DMS 273 (cell line): ENCODE measurements around the gene SLC9A9.
"Not testable (repeated sequence)": the region's sequence is repeated elsewhere in the genome, so short reads cannot be mapped to it uniquely, and the experiment has no call there.

ENCODE experiments used
- DNase-seq: peaks from one replicate; lab custom pipeline; 2025; ENCODE audit not compliant: unreplicated experiment; lab: John Stamatoyannopoulos, UW

The SLC9A9 gene

DNA sequence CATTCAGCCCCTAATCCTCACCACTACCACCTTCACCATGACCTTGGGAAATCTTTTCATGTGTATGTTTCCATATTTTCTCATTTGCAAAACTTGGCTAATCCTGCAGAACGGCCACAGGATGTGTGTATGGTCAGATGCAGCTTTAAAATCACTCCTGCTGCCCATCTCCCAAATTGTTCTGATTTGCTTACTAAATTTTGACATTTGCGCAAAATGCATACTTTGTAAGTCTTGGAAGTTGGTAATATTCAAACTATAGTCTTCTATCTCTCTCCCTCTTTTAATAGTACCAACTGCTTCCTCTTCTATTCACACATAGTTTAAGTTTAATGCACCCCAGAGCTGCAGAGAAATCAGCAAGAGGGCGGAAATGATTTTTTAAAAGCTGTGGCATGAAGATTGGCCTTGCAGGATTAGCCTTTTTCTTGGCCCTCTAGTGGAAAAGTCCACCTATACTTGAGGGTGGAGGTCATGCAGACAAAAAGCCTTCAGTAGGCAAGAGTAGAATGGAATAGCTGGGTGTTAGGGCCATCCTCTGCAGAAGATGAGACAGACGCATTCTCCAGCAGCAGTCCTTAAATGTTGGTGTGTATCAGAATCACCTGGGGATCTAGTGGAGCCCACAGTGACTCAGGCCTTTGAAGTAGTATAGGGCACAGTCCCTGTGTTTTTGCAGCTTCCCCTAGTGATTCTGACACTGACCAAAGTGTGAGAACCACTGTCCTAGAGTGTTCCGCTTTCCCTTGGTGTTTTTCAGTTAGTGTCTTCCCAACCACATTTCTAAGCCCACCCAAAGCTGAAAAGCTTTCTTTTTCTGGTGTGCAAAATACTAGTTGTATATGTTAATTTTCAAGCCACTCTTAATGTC, 547.0 kb downstream of the SLC9A9 start:
- no peak for DNase-seq

DNA sequence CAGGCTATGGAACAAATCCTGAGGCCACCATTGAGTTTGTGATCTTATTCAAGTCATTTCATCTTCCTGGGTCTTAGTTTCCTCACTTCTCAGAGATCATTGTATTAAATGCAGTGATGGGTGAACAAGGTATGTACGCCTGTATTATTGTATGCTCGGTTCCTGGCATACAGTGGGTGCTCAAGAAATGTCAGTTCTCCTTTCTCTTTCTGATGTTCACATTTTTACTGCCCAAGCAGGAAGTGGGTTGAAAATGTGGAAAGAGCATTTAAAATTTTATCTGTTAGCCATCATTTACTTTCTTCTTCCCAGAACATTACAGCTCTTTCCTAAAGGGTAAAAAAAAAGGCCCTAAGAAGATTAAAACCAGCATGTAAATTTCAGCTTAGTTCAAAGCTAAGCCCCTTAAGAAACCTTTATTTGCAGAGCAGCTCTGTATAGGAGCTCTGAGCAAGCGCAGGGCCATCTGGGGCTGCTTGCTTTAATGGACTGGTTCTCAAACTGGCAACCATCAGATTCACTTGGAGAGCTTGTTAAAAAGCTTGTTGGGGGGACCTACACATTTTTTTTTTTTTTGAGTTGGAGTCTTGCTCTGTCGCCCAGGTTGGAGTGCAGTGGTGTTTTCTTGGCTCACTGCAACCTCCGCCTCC, 549.3 kb downstream of the SLC9A9 start:
- DNase-seq, result no peak

DNA sequence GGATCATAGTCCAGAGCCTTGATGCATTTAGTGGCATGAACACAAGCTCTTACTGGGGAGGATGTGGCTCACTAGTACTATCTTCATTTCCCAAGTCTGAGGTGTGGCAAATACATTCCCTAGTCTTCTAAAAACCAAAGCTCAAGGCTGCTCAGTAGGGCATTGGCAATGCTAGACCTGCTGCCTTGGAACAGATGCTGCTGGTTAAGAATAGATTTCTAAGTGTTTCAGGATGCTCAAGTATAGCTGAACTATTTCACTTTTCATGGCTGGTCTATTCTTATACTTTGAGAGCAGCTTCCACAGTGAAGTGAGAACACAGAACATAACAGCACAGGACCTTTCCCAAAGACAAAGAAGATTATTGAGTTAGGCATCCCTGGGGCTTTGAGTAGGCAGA, 549.9 kb downstream of the SLC9A9 start:
- no peak for DNase-seq

DNA sequence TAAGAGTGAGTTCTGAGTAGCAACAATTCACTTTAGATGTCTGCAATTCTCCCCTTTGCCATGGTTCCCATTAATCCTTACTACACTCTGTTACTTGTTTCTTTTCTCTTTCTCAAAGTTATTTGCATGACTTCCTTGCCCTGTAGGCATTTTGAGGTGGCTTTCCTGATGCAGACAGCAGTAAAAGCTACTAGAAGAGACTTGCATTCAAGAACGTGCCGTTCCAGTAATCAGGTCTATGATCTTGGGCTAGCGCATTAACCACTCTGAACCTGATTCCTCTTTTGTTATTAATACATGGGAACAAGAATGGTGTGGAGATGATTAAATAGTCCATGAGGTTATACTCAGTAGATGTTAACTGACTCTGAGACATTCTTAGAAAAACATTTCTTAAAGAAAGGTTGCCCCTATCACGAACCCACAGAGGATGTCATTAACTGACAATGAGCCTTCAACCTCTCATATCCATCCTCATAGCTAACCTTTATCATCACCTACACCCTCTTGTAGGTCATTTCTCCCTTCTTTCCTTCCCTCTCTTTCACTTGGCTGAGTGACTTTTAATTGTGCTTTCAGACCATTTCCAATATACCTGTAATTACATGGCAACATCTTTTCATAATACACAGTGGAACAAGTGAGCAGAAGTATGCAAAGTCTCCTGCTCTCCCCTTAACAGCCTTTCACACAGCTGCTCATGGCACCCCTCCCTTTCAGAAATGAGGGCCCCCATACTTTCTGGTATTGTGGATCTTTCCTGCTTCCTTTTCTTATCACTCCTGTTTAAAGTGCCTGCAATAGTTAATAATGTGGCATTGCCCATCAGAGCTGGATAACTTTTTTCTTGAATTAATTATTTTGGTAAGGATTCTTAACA, 552.8 kb downstream of the SLC9A9 start:
- DNase-seq, result no peak

DNA sequence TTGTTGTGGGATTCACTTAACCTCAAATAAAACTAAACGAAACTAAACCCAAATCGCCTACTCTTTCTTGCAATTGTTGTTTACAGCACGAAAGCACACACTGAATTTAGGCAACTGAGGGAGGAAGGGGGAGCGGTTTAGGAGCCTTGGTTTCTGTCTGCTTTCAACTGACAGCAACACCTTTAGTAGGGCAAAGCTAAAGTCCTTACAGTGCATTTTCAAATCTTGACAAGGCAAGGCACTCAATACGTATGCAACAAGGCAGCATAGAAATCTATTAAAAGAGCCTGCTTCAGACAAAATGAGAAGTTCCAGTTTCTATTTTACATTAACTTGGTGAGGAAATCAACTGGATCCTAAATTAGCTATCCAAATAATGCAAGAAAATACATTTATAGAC, 554.1 kb downstream of the SLC9A9 start:
- DNase-seq, result no peak

DNA sequence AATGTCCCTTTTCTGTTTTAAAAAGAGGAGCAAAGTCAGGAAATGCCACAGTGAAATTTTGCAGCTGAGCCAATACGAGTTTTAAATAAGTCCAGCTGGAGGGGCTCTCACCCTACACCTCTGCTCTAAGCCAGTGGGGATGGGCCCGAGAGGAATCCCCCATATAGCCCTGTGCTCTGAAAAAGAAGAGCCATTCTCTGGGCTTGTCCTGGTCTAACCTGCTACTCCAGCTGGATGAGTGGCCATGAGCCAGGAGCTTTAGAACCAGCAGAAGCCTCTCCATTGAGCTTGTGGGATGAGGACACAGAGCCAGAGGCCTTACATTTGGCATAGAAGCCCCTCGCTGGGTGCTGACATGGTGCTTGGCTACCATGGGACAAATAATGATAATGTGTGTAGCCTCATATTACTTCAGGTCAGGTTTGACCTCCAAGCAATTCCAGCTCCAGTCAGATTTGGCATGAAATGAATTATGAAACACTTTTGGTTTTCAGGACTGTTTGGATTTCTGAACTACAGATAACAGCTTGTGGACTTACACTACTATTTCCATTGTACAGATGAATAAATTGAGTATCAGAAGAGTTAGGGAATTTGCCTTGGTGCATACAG, 556.3 kb downstream of the SLC9A9 start:
- no peak for DNase-seq

DNA sequence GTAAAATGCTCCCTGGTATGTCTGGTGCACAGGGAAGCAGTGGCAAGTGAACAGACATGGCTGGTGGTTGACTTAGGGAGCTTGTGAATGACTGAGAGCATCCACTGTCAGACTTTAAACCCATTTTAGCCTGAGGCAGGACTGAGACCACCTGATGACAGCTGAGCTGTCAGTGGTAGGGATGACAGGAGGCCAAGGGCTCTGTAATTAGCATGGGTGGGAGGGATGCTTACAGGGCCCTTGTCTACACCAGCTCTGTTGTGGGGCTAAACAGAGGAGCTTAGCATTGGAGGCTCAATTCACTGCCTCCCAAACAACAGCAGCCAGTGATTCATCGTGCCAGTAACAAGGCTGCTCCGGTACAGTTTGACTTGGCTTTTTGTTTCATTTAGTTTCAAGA, 559.3 kb downstream of the SLC9A9 start:
- DNase-seq, result no peak

DNA sequence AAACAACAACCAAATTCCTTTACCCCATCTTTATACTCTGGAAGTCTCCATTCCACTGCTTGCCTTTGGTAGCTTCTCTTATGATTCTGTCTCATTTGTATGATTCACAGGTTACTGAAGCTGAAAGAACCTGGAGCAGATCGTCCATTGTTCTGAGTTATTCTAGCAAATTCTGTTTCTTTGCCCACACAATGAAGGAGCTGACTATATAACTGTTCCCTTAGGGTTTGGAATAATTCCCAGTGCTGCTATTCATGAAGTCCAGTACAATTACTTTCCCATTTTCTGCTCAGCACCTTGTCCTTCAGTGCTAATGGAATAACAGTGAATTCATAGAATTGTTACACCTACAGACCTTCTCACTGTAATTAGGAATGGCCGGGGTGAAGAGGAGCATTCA, 560.9 kb downstream of the SLC9A9 start:
- no peak for DNase-seq

DNA sequence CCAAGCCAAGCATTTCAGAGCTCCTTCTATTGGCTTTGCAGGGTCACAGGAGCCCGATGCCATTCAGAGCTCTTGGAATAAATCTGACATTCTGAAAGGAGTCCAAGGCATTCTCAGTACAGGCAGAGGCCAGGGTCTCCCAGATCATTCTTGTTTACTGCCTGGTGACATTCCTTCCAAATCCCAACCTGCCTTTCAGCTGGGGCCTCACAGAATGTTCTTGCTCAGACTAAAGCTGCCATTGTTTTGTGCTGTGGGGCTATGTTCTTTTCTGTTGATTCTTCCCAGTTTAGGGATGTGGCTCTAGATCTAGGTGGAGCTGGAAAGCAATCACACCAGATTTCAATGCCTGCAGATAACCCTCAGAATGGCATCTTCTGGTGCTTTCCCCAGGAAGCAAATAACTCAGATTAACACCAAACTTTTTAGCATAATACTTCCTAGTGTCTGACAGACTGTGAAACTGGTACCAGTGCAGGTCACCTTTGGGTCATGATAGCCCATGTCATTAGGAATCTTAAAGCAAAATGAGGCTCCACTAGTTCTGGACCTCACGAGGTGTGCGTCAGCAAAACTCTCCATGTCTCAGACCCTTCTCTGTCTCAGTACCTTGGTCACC, 561.8 kb downstream of the SLC9A9 start:
- DNase-seq, result no peak

DNA sequence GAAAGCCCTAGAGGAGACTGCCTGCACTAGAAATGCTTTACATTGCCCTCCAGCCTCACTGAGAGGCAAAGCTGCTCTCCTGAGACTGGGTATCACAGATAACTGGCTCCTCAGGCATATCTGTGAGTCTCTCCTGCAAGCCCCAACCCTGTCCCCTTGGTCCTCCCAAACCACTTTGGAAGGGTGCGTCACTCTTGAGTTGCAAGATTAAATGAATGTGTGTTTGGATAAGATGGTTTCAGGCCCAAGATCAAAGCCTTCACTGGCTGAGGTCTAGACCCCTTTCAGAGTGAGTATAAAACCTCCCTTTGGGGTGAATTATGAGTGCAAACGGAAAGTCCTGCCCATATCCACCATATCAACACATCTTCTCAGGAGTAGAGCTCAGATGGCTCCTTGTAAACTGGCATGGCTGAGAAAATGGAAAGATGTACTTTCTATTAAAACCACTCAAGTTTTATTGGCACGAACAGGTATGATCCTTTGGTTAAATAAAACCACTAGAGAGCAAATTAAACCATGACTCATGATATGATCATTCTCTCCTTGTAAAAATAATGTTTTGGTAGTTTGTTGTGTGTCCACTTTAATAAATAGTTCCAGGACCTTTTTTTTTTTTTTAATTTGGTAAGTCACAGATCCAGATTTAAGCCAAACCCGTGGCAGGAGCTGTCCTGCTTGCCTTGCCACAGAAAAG, 564.7 kb downstream of the SLC9A9 start:
- no peak for DNase-seq

DNA sequence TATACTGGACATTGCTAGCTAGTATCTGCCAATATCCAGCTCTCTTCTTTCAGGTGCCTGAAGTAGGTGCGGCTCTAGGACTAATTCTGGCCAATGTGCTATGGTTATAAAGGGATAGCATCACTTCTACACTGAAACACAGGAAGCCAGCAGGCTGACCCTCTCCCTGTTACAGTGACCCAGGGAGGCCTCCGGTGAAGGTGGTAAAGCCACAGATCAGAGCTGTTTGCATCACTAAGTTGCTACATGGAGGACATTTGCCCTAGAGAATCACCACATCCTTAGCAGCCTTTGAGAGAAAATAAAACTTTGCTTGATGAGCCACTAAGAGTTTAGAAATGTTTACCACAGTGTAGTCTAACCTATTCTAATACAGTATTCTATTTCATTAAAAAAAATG, 567.3 kb downstream of the SLC9A9 start:
- no peak for DNase-seq

DNA sequence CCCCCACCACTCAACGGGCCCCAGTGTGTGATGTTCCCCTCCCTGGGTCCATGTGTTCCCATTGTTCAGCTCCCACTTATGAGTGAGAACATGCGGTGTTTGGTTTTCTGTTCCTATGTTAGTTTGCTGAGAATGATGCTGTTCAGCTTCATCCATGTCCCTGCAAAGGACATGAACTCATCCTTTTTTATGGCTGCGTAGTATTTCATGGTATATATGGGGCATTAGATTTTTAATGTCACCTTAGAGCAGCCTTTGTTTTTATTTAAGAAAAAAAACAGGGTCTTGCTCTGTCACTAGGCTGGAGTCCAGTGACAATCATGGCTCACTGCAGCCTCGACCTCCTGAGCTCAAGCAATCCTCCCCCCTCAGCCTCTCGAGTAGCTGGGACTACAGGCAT, 568.7 kb downstream of the SLC9A9 start:
- not testable (repeated sequence) for DNase-seq

DNA sequence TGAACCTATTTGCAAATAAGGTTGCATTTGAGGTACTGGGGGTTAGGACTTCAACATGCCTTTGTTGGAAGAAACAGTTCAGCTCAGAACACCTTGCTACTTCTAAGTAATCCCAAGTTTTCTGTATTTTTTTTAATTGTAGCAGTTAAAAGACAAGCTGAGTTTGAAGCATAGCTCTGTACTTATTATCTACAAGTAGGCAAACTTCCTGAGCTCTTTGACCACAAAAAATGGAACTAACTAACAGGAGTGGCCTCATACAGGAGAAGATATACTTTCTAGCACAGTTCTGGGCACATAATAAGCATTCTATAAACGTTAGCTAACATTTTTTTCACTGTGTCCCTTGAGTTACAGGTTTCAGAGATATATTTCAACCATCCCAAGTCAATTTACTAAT, 569.5 kb downstream of the SLC9A9 start:
- no peak for DNase-seq

DNA sequence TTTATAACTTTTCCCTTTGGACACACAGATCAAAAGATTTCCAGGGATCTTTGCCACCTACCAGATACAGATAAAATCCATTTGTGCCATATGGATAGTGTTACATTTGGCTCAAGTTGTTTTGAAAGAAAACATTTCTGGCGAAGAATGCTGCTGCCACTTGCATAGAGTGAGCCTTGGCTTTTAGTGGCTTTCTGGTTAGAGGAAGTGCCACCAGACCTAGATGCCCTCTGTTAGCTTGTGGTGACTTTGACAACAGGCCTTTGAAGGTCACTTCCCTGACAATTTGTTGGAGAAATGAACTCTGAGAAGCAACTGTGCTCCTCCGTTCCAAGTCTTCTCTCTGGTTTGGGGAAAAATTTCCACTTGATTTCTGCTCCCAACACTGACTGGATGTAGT, 570.7 kb downstream of the SLC9A9 start:
- peak; percentile 30 for DNase-seq

DNA sequence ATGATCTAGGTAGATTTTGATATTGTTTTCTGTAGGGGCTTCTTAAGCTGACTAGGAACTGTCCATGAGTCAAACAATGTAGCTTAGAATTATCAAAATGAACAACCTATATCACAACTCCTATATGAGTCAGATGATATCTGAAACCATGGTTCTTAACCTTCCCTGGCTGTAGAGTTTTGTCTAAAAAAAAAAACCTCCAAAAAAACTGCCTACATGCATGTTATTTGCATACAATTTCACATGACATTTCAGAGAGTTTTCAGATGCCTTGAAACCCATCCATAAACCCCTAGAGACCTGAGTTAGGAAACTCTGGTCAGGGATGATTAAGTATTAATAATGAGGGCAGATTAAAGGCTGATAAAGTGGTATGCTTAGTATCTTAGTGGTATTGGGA, 571.7 kb downstream of the SLC9A9 start:
- DNase-seq, result no peak

DNA sequence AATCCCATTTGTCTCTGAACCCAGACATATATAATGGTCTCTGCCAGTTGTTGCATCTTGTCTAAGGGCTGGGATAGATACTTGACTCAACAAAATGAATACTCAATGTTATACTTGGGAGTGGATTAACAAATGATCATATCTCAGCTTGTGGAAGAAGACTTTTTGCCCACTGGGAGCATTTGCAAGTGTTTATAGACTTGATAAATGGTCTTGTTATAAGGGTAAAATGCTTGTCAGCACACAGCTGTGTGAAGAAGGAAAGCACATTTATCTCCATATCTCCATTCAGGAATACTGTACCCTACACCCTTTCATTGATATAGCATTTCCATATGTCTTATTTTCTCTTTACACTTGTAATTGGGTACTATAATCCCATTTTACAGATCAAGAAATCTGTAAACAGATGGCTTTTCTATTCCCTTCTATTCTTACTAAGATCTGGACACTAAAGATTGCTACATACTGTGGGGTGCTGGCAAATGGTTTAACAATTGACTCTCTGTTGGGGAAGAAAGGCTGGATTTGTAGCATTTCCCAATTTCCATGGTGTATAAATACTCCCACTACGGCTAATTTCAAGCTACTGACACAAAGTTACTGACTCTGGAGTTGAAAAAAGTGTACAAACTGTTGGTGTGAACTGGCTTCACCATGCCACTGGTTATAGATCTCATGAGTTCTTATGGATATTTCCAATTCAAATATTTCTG, 574.1 kb downstream of the SLC9A9 start:
- no peak for DNase-seq

DNA sequence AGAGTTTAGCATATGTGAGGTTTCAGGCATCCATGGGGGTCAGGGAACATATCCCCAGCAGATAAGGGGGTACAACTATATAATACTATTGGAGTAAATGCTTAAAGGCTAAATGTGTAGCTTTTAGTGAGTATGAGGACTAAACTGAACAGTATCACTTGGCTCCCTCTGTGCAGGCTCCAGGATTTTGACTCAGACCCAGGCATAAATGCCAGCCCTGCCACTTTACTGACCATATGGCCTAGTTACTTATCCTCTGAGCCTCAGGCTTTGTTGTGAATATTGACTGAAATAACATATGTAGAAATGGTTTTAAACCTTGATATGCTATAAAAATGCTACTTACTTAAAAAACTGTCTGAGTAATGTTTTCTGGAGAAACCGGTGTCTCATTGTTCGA, 577.1 kb downstream of the SLC9A9 start:
- DNase-seq, result peak; percentile 48

DNA sequence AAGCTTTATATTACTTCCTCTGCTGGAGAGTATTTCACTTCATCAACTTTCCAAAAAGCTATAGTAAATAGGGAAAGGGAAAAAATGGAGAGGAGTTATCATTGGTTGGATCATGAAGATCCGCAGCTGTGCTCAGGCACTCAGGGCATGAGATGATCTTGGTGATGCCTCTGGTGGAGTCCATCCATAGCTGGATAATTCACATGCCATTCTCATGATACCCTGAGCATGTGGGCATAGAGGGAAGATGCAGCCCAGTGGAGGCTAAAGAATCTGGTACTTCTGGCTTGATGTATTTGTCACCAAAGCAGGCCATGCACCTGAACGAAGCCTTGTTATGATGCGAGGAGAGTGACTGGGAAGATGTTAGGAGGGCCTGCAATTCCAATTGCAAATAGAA, 578.5 kb downstream of the SLC9A9 start:
- no peak for DNase-seq

DNA sequence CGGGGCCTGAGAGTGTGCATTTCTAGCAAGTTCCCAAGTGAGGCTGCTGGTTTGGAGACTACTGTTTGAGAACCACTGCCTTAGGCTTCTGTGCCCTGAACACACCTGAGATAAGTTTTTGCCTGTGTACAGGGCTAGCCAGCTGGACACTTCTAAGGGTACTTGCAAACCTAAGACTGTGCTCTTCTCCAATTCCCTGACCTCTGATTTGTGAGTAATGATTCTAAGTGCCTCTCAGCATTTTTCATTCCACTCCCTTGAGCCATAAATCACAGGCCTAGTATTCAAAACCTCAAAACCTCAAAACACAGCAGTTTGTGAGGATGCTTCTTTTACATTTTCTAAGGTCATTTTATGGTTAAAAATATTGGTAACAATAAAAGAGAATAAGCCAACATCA, 580.3 kb downstream of the SLC9A9 start:
- no peak for DNase-seq

DNA sequence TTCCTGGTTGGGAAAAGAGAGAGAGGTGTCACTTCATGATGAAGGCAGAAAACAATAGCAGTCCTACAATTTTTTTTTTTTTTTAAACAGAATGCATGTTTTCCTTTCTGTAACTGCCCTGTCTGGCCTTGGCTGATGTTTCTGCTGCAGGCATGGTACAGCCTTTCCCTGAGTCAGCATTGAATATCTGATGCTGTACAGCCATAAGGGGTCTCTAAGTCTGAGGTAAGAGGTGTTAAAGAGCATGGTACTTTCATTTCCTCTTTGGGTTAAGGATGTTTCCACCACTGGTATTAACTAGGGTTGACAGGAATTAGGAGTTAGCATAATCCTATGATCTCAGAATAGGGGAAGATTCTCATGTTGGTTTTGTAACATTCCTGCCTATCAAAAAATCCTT, 581.3 kb downstream of the SLC9A9 start:
- DNase-seq, result no peak
